SK-N-SH treated with all-trans-retinoic acid at 6 μM for 48 hours (cell line): ENCODE results near the gene NTF3.

Experiments
- ATAC-seq: fragments of 200-7000 bp; cut with Tn5 transposase; 3 replicates; pipeline ENCODE4 v1.9.1; 2020; ENCODE audit warnings: mild to moderate bottlenecking, moderate library complexity
- BACH2 ChIP-seq: fragments of 250-450 bp; sonication (Bioruptor Pico); IDR thresholded peaks from 2 replicates; pipeline ENCODE4 v1.9.0; 2021; ENCODE audit warnings: mild to moderate bottlenecking, borderline replicate concordance
- CSDC2 ChIP-seq: fragments of 250-450 bp; sonication (Bioruptor Pico); IDR thresholded peaks from 2 replicates; pipeline ENCODE4 v1.5.0; 2020; ENCODE audit warnings: mild to moderate bottlenecking, moderate library complexity
- CSRNP3 ChIP-seq: fragments of 250-450 bp; sonication (Bioruptor Pico); IDR thresholded peaks from 2 replicates; pipeline ENCODE4 v1.5.1; 2021; ENCODE audit warnings: mild to moderate bottlenecking, moderate library complexity
- ESRRG ChIP-seq: fragments of 250-450 bp; sonication (Bioruptor Pico); IDR thresholded peaks from 2 replicates; pipeline ENCODE4 v1.6.1; 2021; ENCODE audit warnings: mild to moderate bottlenecking
- GLIS3 ChIP-seq: fragments of 250-450 bp; sonication (Bioruptor Pico); IDR thresholded peaks from 2 replicates; pipeline ENCODE4 v1.5.0; 2020; ENCODE audit warnings: mild to moderate bottlenecking, moderate library complexity
- ISL1 ChIP-seq: fragments of 250-450 bp; sonication (Bioruptor Pico); IDR thresholded peaks from 2 replicates; pipeline ENCODE4 v2.1.2; 2022; ENCODE audit warnings: mild to moderate bottlenecking, moderate library complexity
- PATZ1 ChIP-seq: fragments of 250-450 bp; sonication (Bioruptor Pico); IDR thresholded peaks from 2 replicates; pipeline ENCODE4 v1.8.0; 2020; ENCODE audit warnings: mild to moderate bottlenecking, moderate library complexity, borderline replicate concordance
- POU6F1 ChIP-seq: fragments of 250-450 bp; sonication (Bioruptor Pico); IDR thresholded peaks from 2 replicates; pipeline ENCODE4 v1.8.0; 2021; ENCODE audit warnings: low read depth, mild to moderate bottlenecking, moderate library complexity, borderline replicate concordance
- PPARA ChIP-seq: fragments of 250-450 bp; sonication (Bioruptor Pico); IDR thresholded peaks from 2 replicates; pipeline ENCODE4 v1.5.0; 2020; ENCODE audit warnings: mild to moderate bottlenecking, borderline replicate concordance
- RARB ChIP-seq: fragments of 250-450 bp; sonication (Bioruptor Pico); IDR thresholded peaks from 2 replicates; pipeline ENCODE4 v1.8.0; 2021; ENCODE audit warnings: mild to moderate bottlenecking, moderate library complexity
- SNAI2 ChIP-seq: fragments of 250-450 bp; sonication (Bioruptor Pico); IDR thresholded peaks from 2 replicates; pipeline ENCODE4 v1.5.0; 2020; ENCODE audit warnings: mild to moderate bottlenecking, moderate library complexity
- TCF4 ChIP-seq: fragments of 250-450 bp; sonication (Bioruptor Pico); IDR thresholded peaks from 2 replicates; pipeline ENCODE4 v1.8.0; 2021; ENCODE audit warnings: mild to moderate bottlenecking, moderate library complexity, borderline replicate concordance
- TOX ChIP-seq: fragments of 250-450 bp; sonication (Bioruptor Pico); IDR thresholded peaks from 2 replicates; pipeline ENCODE4 v1.8.0; 2021; ENCODE audit warnings: mild to moderate bottlenecking, moderate library complexity, borderline replicate concordance
- ZC3H10 ChIP-seq: fragments of 250-450 bp; sonication (Bioruptor Pico); IDR thresholded peaks from 2 replicates; pipeline ENCODE4 v1.5.1; 2021; ENCODE audit warnings: mild to moderate bottlenecking, moderate library complexity
- ZFP3 ChIP-seq: fragments of 250-450 bp; sonication (Bioruptor Pico); IDR thresholded peaks from 2 replicates; pipeline ENCODE4 v1.5.0; 2020; ENCODE audit warnings: mild to moderate bottlenecking, moderate library complexity
- ZFP30 ChIP-seq: fragments of 450-650 bp; formaldehyde crosslinking; IDR thresholded peaks from 2 replicates; pipeline ENCODE4 v1.5.0; 2022; ENCODE audit warnings: mild to moderate bottlenecking, moderate library complexity
- ZNF565 ChIP-seq: fragments of 450-650 bp; formaldehyde crosslinking; conservative IDR thresholded peaks from 2 replicates; pipeline ENCODE4 v1.5.0; 2020; ENCODE audit warnings: low read depth, mild to moderate bottlenecking, moderate library complexity
- ZNF70 ChIP-seq: fragments of 450-650 bp; formaldehyde crosslinking; IDR thresholded peaks from 2 replicates; pipeline ENCODE4 v1.5.0; 2020; ENCODE audit warnings: mild to moderate bottlenecking, moderate library complexity
- ZNF8 ChIP-seq: fragments of 450-650 bp; formaldehyde crosslinking; IDR thresholded peaks from 2 replicates; pipeline ENCODE4 v1.5.0; 2020; ENCODE audit warnings: mild to moderate bottlenecking, moderate library complexity
- TF ChIP-seq, protein P1 (sequence below): fragments of 250-450 bp; sonication (Bioruptor Pico); IDR thresholded peaks from 2 replicates; pipeline ENCODE4 v1.5.1; 2020; ENCODE audit warnings: low read depth, mild to moderate bottlenecking, moderate library complexity

NTF3 gene

GRCh38 chr12:5392961-5393360 is 38.9 kb upstream of the NTF3 start:
- ATAC-seq: no peak
- TF ChIP-seq CSRNP3 (CRISPR knock-in tag) (no peak), ZNF70 (CRISPR knock-in tag) (no peak), ISL1 (CRISPR knock-in tag) (no peak), BACH2 (no peak), ZFP30 (CRISPR knock-in tag) (no peak), ZNF565 (CRISPR knock-in tag) (no peak), RARB (no peak), ZNF8 (CRISPR knock-in tag) (no peak)
- TF ChIP-seq, all 23 proteins: peak for 0

GRCh38 chr12:5395443-5396271 is 36.3 kb upstream of the NTF3 start:
- no peak for TF ChIP-seq ZC3H10 (CRISPR knock-in tag)
- no peak for TF ChIP-seq TCF4 (CRISPR knock-in tag)
- no peak for TF ChIP-seq ZFP3 (CRISPR knock-in tag)
- no peak for TF ChIP-seq SNAI2 (CRISPR knock-in tag)
- TF ChIP-seq GLIS3 (CRISPR knock-in tag): no peak
- no peak for TF ChIP-seq PATZ1 (CRISPR knock-in tag)
- no peak for TF ChIP-seq TOX (CRISPR knock-in tag)
- no peak for TF ChIP-seq POU6F1 (CRISPR knock-in tag)
- TF ChIP-seq ZFP30 (CRISPR knock-in tag): no peak
- no peak for TF ChIP-seq ZNF8 (CRISPR knock-in tag)
- no peak for TF ChIP-seq CSDC2 (CRISPR knock-in tag)
- no peak for TF ChIP-seq ZNF565 (CRISPR knock-in tag)
- TF ChIP-seq, all 23 proteins: peak for 0
- ATAC-seq: no peak

GRCh38 chr12:5396541-5396940 is 35.4 kb upstream of the NTF3 start:
- TF ChIP-seq ZFP30 (CRISPR knock-in tag): no peak
- TF ChIP-seq TCF4 (CRISPR knock-in tag): no peak
- TF ChIP-seq BACH2: no peak
- no peak for TF ChIP-seq PPARA (CRISPR knock-in tag)
- TF ChIP-seq CSDC2 (CRISPR knock-in tag): no peak
- TF ChIP-seq, protein P1, sequence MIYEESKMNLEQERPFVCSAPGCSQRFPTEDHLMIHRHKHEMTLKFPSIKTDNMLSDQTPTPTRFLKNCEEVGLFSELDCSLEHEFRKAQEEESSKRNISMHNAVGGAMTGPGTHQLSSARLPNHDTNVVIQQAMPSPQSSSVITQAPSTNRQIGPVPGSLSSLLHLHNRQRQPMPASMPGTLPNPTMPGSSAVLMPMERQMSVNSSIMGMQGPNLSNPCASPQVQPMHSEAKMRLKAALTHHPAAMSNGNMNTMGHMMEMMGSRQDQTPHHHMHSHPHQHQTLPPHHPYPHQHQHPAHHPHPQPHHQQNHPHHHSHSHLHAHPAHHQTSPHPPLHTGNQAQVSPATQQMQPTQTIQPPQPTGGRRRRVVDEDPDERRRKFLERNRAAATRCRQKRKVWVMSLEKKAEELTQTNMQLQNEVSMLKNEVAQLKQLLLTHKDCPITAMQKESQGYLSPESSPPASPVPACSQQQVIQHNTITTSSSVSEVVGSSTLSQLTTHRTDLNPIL (CRISPR knock-in tag): no peak
- no peak for TF ChIP-seq SNAI2 (CRISPR knock-in tag)
- TF ChIP-seq ESRRG (CRISPR knock-in tag): no peak
- no peak for TF ChIP-seq ISL1 (CRISPR knock-in tag)
- TF ChIP-seq PATZ1 (CRISPR knock-in tag): no peak
- ATAC-seq: no peak
